Uterine smooth muscle cell (primary cell): ENCODE measurements around the gene VEZF1. TPM values are rescaled to one million over a fixed set of nuclear protein-coding genes. Genes with fewer than 3 reads are reported as not detected.

Source experiments
- total RNA-seq: library from RNA; depleted of rRNA; stranded (reverse); fragments of >200 nt; gene quantifications from 2 replicates; pipeline ENCODE4 v1.2.3, GENCODE V29; 2014

Gene VEZF1
- 29.5 and 36.5 TPM in 2 replicates for total RNA-seq

DNA sequence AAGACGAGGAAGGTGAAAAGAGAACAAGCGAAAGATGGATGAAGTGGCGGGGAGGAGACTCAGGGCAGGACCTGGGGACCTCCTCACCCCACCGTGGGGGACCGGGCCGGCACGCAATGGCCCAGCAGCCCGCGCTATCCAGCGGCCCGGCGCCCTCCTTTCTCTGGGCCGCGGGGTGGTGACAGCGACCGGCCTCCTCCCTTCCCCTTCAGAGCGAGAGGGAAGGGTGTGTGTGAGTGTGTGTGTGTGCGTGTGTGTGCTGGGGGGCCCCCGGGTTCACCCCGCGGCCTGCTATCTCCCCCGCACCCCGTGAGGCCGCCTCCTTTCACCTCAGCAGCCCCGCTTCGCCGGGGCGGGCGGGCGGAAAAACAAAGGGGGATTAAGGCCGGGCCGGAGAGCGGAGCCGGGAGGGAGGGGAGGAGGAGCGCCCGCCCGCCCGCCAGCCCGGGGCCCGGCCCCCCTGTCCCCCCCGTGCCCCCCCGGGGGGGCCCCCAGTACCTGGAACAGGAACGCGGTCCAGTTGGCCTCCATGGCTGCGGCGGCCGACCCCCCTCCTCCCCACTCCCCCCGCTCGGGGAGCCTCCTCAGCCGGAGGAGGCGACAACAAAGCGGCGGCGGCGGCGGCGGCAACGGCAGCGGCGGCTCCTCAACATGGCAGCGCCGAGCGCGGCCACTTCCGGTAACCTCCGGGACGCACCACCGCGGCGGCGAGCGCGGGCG, at the start of gene VEZF1:
TSS of gene VEZF1 (minus strand) at position 674 of the 720 bp plus-strand sequence. CDS start at position 531, 143 bp downstream.

GRCh38 chr17:58006924-58007780, 19.1 kb upstream of the VEZF1 start, which contains the start of gene SRSF1:
Gene SRSF1 (minus strand): TSS chr17:58007246. CDS start chr17:58007137, 109 bp downstream.

GRCh38 chr17:57955183-57955931, 32.7 kb downstream of the VEZF1 start, which contains the start of gene CUEDC1:
Gene CUEDC1 (minus strand): TSS chr17:57955412. CDS start chr17:57885564, 69,848 bp downstream.

Other genes starting within 250 kb of the VEZF1 start
- not detected in 2 replicates for gene CCDC182, start 243.0 kb downstream of the VEZF1 start, total RNA-seq
- 19.5 and 31.3 TPM in 2 replicates for gene MRPS23, start 138.2 kb downstream of the VEZF1 start, total RNA-seq
- 6.1 and 7.7 TPM in 2 replicates for gene CUEDC1, start 32.8 kb downstream of the VEZF1 start, total RNA-seq
- 437 and 686 TPM in 2 replicates for gene SRSF1, start 19.0 kb upstream of the VEZF1 start, total RNA-seq
- gene DYNLL2, start 95.2 kb upstream of the VEZF1 start, total RNA-seq = 19.4 and 21.7 TPM in 2 replicates
- gene OR4D1, start 160.1 kb upstream of the VEZF1 start, total RNA-seq = not detected in 2 replicates
- gene OR4D2, start 178.7 kb upstream of the VEZF1 start, total RNA-seq = not detected in 2 replicates
- gene EPX, start 204.5 kb upstream of the VEZF1 start, total RNA-seq = not detected in 2 replicates
- 18.4 and 20.7 TPM in 2 replicates for gene MKS1, start 231.0 kb upstream of the VEZF1 start, total RNA-seq